BE2C (cell line): Measurements from ENCODE around the gene ZNF101.
"Not testable (repeated sequence)": the region's sequence is repeated elsewhere in the genome, so short reads cannot be mapped to it uniquely, and the experiment has no call there.

Experiments used
- DNase-seq: peaks from one replicate; pipeline ENCODE4 v3.0.0-alpha.2; 2020
- H3K27me3 ChIP-seq: fragments of 250-450 bp; sonication (Bioruptor Pico); 2 replicates; pipeline ENCODE4 v1.5.1; 2020; ENCODE audit warnings: mild to moderate bottlenecking
- H3K36me3 ChIP-seq: fragments of 250-450 bp; sonication (Bioruptor Pico); 2 replicates; pipeline ENCODE4 v1.5.1; 2020; ENCODE audit warnings: mild to moderate bottlenecking
- H3K4me1 ChIP-seq: fragments of 250-450 bp; sonication (Bioruptor Pico); 2 replicates; pipeline ENCODE4 v1.5.1; 2020
- H3K4me3 ChIP-seq: 2 replicates; pipeline ENCODE4 v1.5.1; 2011; ENCODE audit warnings: low read depth, low read length
- H3K9me3 ChIP-seq: fragments of 250-450 bp; sonication (Bioruptor Pico); 2 replicates; pipeline ENCODE4 v1.5.1; 2020
- TF ChIP-seq, protein P1 (sequence below): IDR thresholded peaks from 2 replicates; pipeline ENCODE4 v1.5.1; 2012; ENCODE audit warnings: mild to moderate bottlenecking, low read depth, low read length

ZNF101 gene

DNA sequence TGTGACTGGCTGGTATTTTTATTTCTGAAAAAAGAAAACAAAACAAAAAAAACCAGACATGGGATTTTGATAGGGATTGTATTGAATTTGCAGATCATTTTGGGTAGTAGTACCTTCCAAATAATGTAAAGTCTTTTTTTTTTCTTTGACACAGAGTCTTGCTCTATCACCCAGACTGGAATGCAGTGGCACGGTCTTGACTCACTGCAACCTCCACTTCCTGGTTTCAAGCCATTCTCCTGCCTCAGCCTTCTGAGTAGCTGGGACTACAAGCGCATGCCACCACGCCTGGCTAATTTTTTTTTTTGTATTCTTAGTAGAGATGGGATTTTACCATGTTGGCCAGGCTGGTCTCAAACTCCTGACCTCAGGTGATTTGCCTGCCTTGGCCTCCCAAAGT, 4.2 kb downstream of the ZNF101 start:
- Histone ChIP-seq H3K27me3 (no peaks in the 10 kb centered on the region), H3K4me3 (no peak overlapping the region), H3K9me3 (no peaks in the 10 kb centered on the region), H3K36me3 (peaks cover 5% of the 10 kb centered on the region; the same call in 1 of the 2 replicates), H3K4me1 (no peaks in the 10 kb centered on the region)
- TF ChIP-seq, protein P1, sequence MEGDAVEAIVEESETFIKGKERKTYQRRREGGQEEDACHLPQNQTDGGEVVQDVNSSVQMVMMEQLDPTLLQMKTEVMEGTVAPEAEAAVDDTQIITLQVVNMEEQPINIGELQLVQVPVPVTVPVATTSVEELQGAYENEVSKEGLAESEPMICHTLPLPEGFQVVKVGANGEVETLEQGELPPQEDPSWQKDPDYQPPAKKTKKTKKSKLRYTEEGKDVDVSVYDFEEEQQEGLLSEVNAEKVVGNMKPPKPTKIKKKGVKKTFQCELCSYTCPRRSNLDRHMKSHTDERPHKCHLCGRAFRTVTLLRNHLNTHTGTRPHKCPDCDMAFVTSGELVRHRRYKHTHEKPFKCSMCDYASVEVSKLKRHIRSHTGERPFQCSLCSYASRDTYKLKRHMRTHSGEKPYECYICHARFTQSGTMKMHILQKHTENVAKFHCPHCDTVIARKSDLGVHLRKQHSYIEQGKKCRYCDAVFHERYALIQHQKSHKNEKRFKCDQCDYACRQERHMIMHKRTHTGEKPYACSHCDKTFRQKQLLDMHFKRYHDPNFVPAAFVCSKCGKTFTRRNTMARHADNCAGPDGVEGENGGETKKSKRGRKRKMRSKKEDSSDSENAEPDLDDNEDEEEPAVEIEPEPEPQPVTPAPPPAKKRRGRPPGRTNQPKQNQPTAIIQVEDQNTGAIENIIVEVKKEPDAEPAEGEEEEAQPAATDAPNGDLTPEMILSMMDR, result no peak
- no peak for DNase-seq

DNA sequence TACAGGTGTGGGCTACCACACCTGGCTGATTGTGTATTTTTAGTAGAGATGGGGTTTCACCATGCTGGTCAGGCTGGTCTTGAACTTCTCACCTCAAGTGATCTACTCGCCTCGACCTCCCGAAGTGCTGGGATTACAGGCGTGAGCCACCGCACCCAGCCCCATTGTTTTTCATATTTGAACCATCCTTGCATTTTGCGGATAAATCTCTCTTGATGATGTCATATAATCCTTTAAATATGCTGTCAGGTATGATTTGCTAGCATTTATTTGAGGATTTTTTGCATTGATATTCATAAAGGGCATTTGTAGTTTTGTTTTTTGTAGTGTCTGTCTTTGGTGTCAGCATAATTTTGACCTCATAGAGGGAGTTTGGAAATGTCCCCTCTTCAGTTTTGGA, 5.7 kb downstream of the ZNF101 start:
- TF ChIP-seq, protein P1, result no peak
- peaks cover 3% of the 10 kb centered on the region; the same call in 1 of the 2 replicates for H3K9me3 ChIP-seq
- H3K4me3 ChIP-seq, result no peak overlapping the region
- H3K4me1 ChIP-seq, result no peaks in the 10 kb centered on the region
- DNase-seq, result no peak
- H3K36me3 ChIP-seq, result peaks cover 13% of the 10 kb centered on the region
- H3K27me3 ChIP-seq, result no peaks in the 10 kb centered on the region

DNA sequence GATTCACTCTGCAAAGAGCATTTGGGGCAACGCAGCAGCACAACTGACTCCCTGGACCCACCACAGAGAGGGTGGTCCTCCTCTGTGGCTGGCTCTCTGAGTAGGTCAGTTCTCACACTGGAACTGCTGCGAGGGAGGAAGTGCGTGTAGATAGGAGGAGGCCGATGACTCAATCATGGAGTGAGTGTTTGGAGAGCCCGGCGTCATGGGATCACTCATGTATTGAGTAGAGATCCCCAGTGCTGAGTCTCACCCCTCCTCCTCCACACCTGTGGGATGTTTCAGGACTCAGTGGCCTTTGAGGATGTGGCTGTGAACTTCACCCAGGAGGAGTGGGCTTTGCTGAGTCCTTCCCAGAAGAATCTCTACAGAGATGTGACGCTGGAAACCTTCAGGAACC, 8.9 kb downstream of the ZNF101 start:
- DNase-seq, result no peak
- no peaks in the 10 kb centered on the region for H3K27me3 ChIP-seq
- TF ChIP-seq, protein P1, result no peak
- peaks cover 3% of the 10 kb centered on the region; the same call in 1 of the 2 replicates for H3K9me3 ChIP-seq
- H3K4me3 ChIP-seq, result no peak overlapping the region
- H3K4me1 ChIP-seq, result no peaks in the 10 kb centered on the region
- peaks cover 23% of the 10 kb centered on the region for H3K36me3 ChIP-seq

DNA sequence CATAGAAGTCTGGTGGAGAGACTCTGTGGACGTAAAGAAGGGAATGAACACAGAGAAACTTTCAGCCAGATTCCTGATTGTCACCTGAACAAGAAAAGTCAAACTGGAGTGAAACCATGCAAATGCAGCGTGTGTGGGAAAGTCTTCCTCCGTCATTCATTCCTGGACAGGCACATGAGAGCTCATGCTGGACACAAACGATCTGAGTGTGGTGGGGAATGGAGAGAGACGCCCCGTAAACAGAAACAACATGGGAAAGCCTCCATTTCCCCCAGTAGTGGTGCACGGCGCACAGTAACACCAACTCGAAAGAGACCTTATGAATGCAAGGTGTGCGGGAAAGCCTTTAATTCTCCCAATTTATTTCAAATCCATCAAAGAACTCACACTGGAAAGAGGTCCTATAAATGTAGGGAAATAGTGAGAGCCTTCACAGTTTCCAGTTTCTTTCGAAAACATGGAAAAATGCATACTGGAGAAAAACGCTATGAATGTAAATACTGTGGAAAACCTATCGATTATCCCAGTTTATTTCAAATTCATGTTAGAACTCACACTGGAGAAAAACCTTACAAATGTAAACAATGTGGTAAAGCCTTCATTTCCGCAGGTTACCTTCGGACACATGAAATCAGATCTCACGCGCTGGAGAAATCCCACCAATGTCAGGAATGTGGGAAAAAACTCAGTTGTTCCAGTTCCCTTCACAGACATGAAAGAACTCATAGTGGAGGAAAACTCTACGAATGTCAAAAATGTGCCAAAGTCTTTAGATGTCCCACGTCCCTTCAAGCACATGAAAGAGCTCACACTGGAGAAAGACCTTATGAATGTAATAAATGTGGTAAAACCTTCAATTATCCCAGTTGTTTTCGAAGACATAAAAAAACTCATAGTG, 10.8 kb downstream of the ZNF101 start:
- H3K4me3 ChIP-seq, result no peak overlapping the region
- TF ChIP-seq, protein P1, result no peak
- no peak for DNase-seq
- H3K36me3 ChIP-seq, result peaks cover 23% of the 10 kb centered on the region
- H3K4me1 ChIP-seq, result no peaks in the 10 kb centered on the region
- peaks cover 3% of the 10 kb centered on the region; the same call in 1 of the 2 replicates for H3K9me3 ChIP-seq
- no peaks in the 10 kb centered on the region for H3K27me3 ChIP-seq

DNA sequence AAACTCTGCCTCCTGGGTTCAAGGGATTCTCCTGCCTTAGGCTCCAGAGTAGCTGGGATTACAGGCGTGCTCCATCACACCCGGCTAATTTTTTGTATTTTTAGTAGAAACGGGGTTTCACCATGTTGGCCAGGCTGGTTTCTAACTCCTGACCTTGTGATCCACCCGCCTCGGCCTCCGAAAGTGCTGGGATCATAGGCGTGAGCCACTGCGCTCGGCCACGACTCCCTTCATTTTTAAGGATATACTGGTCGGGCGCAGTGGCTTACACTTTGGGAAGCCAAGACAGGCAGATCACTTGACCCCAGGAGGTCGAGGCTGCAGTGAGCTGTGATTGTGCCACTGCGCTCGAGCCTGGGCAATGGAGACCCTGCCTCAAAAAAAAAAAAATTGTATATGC, 17.5 kb downstream of the ZNF101 start:
- not testable (repeated sequence) for DNase-seq, H3K4me1 ChIP-seq, H3K4me3 ChIP-seq, H3K9me3 ChIP-seq, H3K27me3 ChIP-seq, H3K36me3 ChIP-seq

DNA sequence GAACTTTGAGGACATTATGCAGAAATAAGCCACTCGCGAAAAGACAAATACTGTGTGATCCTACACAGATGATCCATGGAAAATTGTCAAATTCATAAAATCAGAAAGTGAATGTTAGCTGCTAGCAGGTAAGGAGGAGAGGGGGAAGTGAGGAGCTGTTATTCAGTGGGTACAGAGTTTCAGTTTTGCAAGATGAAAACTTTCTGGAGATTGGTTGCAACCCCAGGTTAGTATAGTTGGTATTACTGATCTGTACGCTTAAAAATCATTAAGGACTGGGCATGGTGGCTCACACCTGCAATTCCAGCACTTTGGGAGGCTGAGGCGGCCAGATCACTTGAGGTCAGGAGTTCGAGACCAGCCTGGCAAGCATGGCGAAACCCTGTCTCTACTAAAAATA, 17.9 kb downstream of the ZNF101 start:
- no peaks in the 10 kb centered on the region for H3K4me1 ChIP-seq
- no peaks in the 10 kb centered on the region for H3K27me3 ChIP-seq
- DNase-seq, result no peak
- H3K9me3 ChIP-seq, result no peaks in the 10 kb centered on the region
- no peak overlapping the region for H3K4me3 ChIP-seq
- TF ChIP-seq, protein P1, result no peak
- no peaks in the 10 kb centered on the region for H3K36me3 ChIP-seq
